NOMO-1 treated with dmso at 0.1 percent for 144 hours (cell line): ENCODE measurements around the gene SNX15.

Experiments
- DNase-seq: peaks from one replicate; lab custom pipeline; 2025; ENCODE audit not compliant: unreplicated experiment; lab: John Stamatoyannopoulos, UW

The SNX15 gene

DNA sequence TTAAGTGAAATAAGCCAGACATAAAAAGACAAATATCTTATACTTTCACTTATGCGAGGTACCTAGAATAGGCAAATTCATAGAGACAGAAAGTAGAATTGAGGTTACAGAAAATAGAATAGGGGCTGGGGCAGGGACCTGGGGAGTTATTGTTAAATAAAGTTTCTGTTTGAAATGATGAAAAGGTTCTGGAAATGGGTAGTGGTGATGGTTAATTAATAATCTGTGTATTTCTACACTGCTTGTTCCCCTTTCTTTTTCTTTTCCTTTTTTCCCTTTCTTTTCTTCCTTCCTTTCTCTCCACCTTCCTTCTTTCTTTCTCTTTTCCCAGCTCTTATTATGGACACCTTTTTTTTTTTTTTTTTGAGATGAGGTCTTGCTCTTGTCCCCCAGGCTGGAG, 28.3 kb downstream of the SNX15 start:
- no peak for DNase-seq

GRCh38 chr11:65056999-65057398, 29.8 kb downstream of the SNX15 start:
- DNase-seq, result no peak

- no peak for DNase-seq
Observed at GRCh38 chr11:65057526-65057925, 30.3 kb downstream of the SNX15 start.

DNA sequence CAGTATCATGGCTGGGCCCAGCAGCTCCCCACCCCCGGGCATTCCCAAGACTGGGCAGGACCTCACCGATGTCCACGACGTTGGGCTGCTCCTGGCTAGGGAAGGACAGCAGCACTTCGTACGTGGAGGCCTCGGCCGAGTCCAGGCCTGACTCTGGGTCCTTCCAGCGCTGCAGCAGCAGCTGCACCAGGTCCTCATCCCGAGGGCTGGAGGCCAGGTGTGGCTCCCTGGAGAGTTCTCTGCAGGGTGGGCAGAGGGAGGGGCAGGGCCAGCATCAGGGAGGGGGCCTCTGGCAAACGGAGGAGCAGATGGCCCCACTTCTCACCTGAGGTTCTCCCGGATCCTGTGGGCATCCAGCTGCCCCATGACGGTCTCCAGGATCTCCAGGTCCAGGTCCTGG, 30.8 kb downstream of the SNX15 start:
- DNase-seq, result no peak

DNA sequence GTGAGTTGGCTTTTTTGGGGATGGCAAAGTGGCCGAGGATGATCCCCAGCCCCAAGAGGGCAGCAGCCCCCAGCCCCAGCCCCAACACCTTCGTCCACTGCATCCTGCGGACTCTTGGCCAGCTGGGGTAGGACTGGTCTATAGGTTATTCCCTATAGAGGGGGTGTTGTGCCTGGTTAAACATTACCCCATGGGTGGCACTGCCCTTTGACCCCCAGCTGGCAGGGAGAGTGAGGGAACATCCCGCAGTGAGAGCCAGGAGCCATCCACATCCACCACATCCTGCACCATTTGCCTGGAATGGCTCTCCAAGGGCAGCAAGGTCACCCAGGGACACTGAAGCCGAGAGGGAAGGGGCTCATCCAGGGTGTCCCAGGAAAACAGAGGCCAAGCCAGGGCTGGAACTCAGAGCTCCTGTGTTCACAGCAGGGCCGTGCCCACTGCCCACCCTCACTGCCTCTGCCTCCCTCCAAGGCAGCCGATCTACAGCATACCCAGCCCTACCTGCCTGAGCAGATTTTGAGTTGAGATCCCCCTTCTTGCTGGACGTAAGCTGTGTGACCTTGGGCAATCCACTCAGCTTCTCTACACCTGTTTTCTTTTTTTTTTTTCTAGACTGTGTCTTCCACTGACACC, 31.3 kb downstream of the SNX15 start, which contains the start of gene NAALADL1:
NAALADL1 (minus strand) TSS at position 135 of the 636 bp plus-strand sequence; CDS start at position 103, 32 bp downstream.
- no peak for DNase-seq

- no peak for DNase-seq
Observed at GRCh38 chr11:65059523-65059922, 32.3 kb downstream of the SNX15 start.

GRCh38 chr11:65059959-65060824, 33.0 kb downstream of the SNX15 start:
- DNase-seq, result no peak

DNA sequence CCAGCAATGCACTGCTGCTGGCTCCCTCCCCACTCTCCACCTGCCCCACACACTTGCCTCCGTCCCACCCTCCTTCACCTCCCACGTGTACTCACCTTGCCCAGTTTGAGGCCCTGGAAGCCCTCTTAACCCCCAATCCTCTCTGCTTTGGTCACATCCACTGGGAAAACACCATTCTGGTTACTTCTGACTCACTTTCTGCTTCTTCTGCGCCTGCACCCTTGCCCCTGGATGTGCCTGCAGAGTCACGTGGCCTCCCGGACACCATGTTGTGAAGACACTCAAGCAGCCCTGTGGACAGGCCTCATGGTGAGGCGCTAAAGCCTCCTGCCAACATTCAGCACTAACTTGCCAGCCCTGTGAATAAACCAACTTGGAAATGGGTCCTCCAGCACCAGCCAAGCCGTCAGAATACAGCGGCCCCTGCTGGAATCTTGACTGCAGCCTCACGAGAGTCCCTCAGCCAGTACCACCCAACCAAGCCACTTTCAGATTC, 33.7 kb downstream of the SNX15 start:
- DNase-seq, result peak; percentile 43

- no peak for DNase-seq
Observed at GRCh38 chr11:65063532-65063931, 36.3 kb downstream of the SNX15 start.

DNA sequence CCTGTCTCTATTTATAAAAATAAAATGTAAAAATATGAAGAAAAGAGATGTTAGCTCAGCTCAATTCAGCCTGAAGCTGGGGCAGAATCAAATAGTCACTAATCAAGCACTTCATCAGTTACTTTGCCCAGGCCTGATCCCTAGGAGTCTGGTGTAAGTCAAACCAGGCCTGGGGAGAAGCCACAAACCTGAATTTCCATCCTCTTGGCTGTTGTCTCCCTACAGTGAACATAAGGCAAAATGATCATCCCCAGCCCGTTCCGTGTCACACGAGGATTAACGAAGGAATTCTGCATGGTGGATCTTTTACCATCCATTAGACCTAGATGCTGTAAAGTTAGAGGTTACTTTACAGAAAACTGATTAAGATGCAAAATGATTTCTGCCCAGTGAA, 37.6 kb downstream of the SNX15 start:
- DNase-seq, result no peak

- no peak for DNase-seq
Observed at GRCh38 chr11:65065851-65066250, 38.6 kb downstream of the SNX15 start.

- DNase-seq, result no peak
Observed at GRCh38 chr11:65066315-65066714, 39.1 kb downstream of the SNX15 start.

GRCh38 chr11:65066805-65067291, 39.6 kb downstream of the SNX15 start:
- no peak for DNase-seq

DNA sequence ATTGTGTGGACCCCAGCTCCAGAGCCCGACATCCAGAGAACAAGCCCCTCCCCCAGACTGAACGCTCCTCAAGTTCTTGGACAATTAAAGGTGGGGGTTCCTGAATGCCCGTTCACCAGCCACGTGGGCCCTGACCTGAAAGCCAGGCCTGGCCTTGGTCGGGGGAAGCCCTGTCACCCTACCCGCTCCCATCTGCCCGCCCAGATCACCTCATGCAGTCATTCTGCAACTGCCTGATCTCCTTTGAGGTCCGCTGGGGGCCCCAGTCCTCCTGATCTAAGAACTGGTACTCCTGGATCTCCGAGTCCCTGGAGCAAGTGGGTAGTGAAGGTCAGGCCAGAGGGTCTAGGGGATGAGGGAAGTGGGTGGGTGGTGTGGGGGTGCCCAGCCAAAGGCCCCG, 40.2 kb downstream of the SNX15 start:
- no peak for DNase-seq

DNA sequence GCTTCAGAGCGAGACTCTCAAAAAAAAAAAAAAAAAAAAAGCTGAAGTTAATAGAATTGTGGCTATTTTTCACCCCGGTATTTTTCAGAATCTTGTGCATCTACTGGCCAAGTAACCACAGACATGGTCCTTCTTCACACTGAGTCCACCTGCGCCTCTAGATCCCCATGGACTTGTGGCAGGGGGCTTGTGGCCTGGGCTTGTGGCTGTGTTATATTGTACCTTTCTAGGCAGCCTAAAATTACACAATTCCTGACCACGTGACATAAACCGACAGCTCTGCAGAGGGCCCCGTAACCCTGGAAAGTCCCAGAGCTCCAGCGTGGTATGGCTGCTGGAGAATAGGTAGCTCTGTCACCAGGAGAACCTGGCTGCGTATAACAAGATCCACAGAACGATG, 42.0 kb downstream of the SNX15 start:
- no peak for DNase-seq

DNA sequence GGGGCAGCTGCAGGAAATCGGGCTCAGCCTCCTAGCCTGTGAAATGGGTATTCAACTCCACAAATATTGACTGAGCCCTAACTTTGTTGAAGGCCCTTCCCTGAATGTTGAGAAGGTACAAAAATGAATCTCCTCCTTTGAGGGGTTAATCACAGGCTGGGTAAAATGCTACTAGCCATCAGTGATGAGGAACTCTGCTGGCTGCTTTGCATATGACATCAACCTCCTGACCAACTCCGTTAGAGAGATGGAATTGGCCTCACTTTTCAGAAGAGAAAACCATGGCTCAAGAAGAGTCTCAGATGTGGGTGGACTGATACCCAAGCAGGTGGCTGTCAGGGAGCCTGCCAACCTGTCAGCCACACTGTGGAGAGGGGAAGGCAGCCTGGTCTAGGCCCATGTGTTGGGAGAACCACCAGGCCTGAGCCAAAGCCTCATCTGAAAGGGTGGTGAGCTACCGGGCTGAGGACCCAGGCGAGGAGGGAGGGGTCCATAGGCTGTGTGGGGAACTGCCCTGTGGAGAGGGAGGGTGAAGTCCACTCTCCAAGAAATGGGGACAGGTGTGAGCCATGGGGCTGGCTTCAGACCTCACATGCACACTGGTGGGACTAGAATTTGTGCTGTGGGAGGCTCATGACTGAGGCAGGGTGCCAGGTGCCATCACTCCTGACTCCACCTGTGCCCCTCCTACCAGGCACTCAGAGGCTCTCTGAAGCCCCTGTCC, 44.8 kb downstream of the SNX15 start:
- DNase-seq, result no peak

- DNase-seq, result no peak
Observed at GRCh38 chr11:65072631-65072966, 45.4 kb downstream of the SNX15 start.

- DNase-seq, result no peak
Observed at GRCh38 chr11:65077451-65077850, 50.2 kb downstream of the SNX15 start.

DNA sequence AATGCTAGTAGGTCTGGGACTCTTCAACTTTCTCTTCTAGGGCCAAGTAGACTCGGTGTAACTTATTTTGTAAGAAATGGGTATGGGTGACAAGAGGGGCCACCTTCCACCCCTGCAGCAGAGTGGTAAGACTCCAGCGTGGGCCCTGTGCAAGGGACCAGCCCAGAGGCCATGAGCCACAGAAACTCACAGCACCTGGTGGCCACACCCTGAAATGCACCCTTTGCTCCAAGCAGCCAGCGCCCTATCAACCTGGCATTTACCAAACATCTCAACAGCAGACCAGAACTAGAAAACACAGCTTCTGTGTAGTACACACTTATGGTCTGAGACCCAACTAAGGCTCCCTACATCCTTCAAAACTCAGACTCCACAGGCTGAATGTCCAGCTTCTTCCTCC, 50.9 kb downstream of the SNX15 start:
- no peak for DNase-seq

- DNase-seq, result no peak
Observed at GRCh38 chr11:65078786-65079342, 51.6 kb downstream of the SNX15 start.

DNA sequence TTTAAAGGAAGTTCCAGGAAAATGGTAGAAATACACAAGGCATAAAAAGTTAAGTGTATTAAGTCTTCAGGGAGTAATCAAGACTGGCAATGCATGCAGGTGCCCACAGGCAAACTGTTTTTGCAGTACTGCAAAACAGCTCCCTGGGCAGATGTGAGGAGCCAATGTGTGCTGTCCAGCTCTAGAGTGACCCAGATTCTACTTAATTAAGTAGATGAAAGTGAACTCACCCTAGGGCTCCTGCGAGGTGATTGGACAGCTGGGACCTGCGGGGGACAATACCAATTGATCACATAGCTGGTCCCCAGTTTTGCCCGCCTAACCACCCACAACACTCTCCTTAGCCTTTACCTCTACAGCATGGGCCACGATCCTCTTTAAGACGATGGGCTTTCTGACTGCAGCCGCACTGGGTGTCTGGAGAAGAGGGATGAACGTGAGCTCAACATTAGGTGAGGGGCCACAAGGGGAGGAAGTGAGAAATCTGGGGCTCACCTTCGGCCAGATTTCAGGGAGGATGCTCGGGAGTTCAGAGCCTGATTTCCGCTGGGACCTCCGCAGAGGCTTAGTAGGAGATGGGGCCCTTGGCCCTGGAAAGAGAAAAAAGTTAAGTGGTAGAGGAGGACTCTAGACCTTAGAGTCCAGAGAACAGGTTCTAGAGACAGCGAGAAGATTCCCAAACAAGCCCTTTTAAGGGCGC, 56.0 kb downstream of the SNX15 start:
- no peak for DNase-seq
